H9 (cell line): ENCODE measurements around the gene ATP1A4. TPM values are rescaled to one million over a fixed set of nuclear protein-coding genes. Genes with fewer than 3 reads are reported as not detected.

Source experiments
- DNase-seq: peaks from one replicate; pipeline ENCODE4 v3.0.0-alpha.2; 2017
- H2AFZ ChIP-seq: one replicate; pipeline ENCODE4 v1.6.1; 2013; ENCODE audit warnings: mild to moderate bottlenecking, low read length, control low read depth, moderate library complexity
- H2AK5ac ChIP-seq: 2 replicates; pipeline ENCODE4 v1.6.1; 2013; ENCODE audit warnings: low read length, control low read depth, mixed read lengths; ENCODE audit not compliant: insufficient read length
- H2BK120ac ChIP-seq: one replicate; pipeline ENCODE4 v1.6.1; 2013; ENCODE audit warnings: low read depth, mild to moderate bottlenecking, low read length, control low read depth, inconsistent platforms; ENCODE audit not compliant: poor library complexity, severe bottlenecking
- H2BK12ac ChIP-seq: 2 replicates; pipeline ENCODE4 v1.6.1; 2013; ENCODE audit warnings: low read length, control low read depth, mixed read lengths, low read depth; ENCODE audit not compliant: insufficient read length
- H2BK15ac ChIP-seq: 2 replicates; pipeline ENCODE4 v1.6.1; 2013; ENCODE audit warnings: low read depth, low read length, control low read depth
- H2BK20ac ChIP-seq: one replicate; pipeline ENCODE4 v1.6.1; 2013; ENCODE audit warnings: low read depth, mild to moderate bottlenecking, low read length, control low read depth, inconsistent platforms; ENCODE audit not compliant: poor library complexity, severe bottlenecking
- H2BK5ac ChIP-seq: 2 replicates; pipeline ENCODE4 v1.6.1; 2013; ENCODE audit warnings: low read length, control low read depth, mixed read lengths; ENCODE audit not compliant: insufficient read length
- H3K14ac ChIP-seq: 2 replicates; pipeline ENCODE4 v1.6.1; 2013; ENCODE audit warnings: low read length, control low read depth; ENCODE audit not compliant: insufficient read depth
- H3K18ac ChIP-seq: 2 replicates; pipeline ENCODE4 v1.6.1; 2013; ENCODE audit warnings: low read depth, mild to moderate bottlenecking, mixed read lengths, low read length, control low read depth; ENCODE audit not compliant: insufficient read length
- H3K23ac ChIP-seq: 2 replicates; pipeline ENCODE4 v1.6.1; 2013; ENCODE audit warnings: low read length, control low read depth, mixed read lengths, low read depth; ENCODE audit not compliant: insufficient read length
- H3K23me2 ChIP-seq: 2 replicates; pipeline ENCODE4 v1.6.1; 2013; ENCODE audit warnings: low read depth, mild to moderate bottlenecking, mixed read lengths, low read length, control low read depth; ENCODE audit not compliant: insufficient read length, poor library complexity, severe bottlenecking
- H3K27ac ChIP-seq: 2 replicates; pipeline ENCODE4 v1.5.1; 2013; ENCODE audit warnings: low read length, control low read depth, mixed read lengths, low read depth; ENCODE audit not compliant: insufficient read length
- H3K27me3 ChIP-seq: 2 replicates; pipeline ENCODE4 v1.6.1; 2013; ENCODE audit warnings: low read length, control low read depth, inconsistent platforms; ENCODE audit not compliant: insufficient read depth
- H3K4ac ChIP-seq: 2 replicates; pipeline ENCODE4 v1.6.1; 2013; ENCODE audit warnings: low read depth, mild to moderate bottlenecking, control low read depth, inconsistent platforms, low read length, moderate library complexity
- H3K4me1 ChIP-seq: 2 replicates; pipeline ENCODE4 v1.6.1; 2013; ENCODE audit warnings: low read length, control low read depth, inconsistent platforms; ENCODE audit not compliant: insufficient read depth
- H3K4me2 ChIP-seq: 2 replicates; pipeline ENCODE4 v1.6.1; 2013; ENCODE audit warnings: low read length, control low read depth, mixed read lengths; ENCODE audit not compliant: insufficient read length, insufficient read depth
- H3K56ac ChIP-seq: 2 replicates; pipeline ENCODE4 v1.6.1; 2013; ENCODE audit warnings: low read depth, mild to moderate bottlenecking, mixed read lengths, low read length, control low read depth; ENCODE audit not compliant: insufficient read length
- H3K79me1 ChIP-seq: 2 replicates; pipeline ENCODE4 v1.6.1; 2013; ENCODE audit warnings: low read depth, mild to moderate bottlenecking, moderate library complexity, low read length, control low read depth, inconsistent platforms; ENCODE audit not compliant: insufficient read depth, poor library complexity, severe bottlenecking
- H3K79me2 ChIP-seq: 2 replicates; pipeline ENCODE4 v1.6.1; 2013; ENCODE audit warnings: low read length, control low read depth, inconsistent platforms; ENCODE audit not compliant: insufficient read depth
- H3K9ac ChIP-seq: 2 replicates; pipeline ENCODE4 v1.6.1; 2013; ENCODE audit warnings: low read length, control low read depth, mixed read lengths; ENCODE audit not compliant: insufficient read length; ENCODE audit errors: extremely low read depth
- H3K9me3 ChIP-seq: one replicate; pipeline ENCODE4 v1.6.1; 2013; ENCODE audit warnings: low read depth, low read length, inconsistent platforms; ENCODE audit not compliant: control insufficient read depth
- H3T11ph ChIP-seq: one replicate; pipeline ENCODE4 v1.6.1; 2013; ENCODE audit warnings: mild to moderate bottlenecking, low read length, control low read depth, inconsistent platforms
- H4K20me1 ChIP-seq: one replicate; pipeline ENCODE4 v1.6.1; 2013; ENCODE audit not compliant: control insufficient read depth, insufficient read length, insufficient read depth
- H4K5ac ChIP-seq: 2 replicates; pipeline ENCODE4 v1.6.1; 2013; ENCODE audit warnings: low read depth, mild to moderate bottlenecking, mixed read lengths, low read length, control low read depth; ENCODE audit not compliant: insufficient read length
- H4K8ac ChIP-seq: replicated peaks from 2 replicates; pipeline ENCODE4 v1.6.1; 2013; ENCODE audit warnings: low read length, control low read depth, mixed read lengths, low read depth; ENCODE audit not compliant: insufficient read length
- H4K91ac ChIP-seq: 2 replicates; pipeline ENCODE4 v1.6.1; 2013; ENCODE audit warnings: low read depth, mild to moderate bottlenecking, moderate library complexity, mixed read lengths, low read length, control low read depth; ENCODE audit not compliant: insufficient read length
- H3K27ac Mint-ChIP-seq, 3 experiments: 2 replicates in 2 of 3; 3 replicates in 1 of 3; pipeline ENCODE4 v1.8.0; 2020 to 2021; ENCODE audit warnings: mixed read lengths in 3 of 3, mild to moderate bottlenecking in 1 of 3, moderate library complexity in 1 of 3
- H3K27me3 Mint-ChIP-seq: 2 replicates; pipeline ENCODE4 v1.8.0; 2021; ENCODE audit warnings: low read depth, mild to moderate bottlenecking, moderate library complexity, mixed read lengths
- H3K36me3 Mint-ChIP-seq, 3 experiments: 2 replicates in 2 of 3; 3 replicates in 1 of 3; pipeline ENCODE4 v1.8.0; 2020 to 2021; ENCODE audit warnings: low read depth in 3 of 3, mixed read lengths in 3 of 3; ENCODE audit not compliant: insufficient read depth in 1 of 3
- H3K4me1 Mint-ChIP-seq, 2 experiments: 2 replicates each; pipeline ENCODE4 v1.8.0; 2020; ENCODE audit warnings: mixed read lengths in 2 of 2
- H3K4me3 Mint-ChIP-seq, 2 experiments: 2 replicates in 1 of 2; 3 replicates in 1 of 2; pipeline ENCODE4 v1.8.0; 2020 to 2021; ENCODE audit warnings: mild to moderate bottlenecking in 2 of 2, mixed read lengths in 2 of 2, moderate library complexity in 1 of 2
- H3K9me3 Mint-ChIP-seq, 2 experiments: 2 replicates in 1 of 2; 3 replicates in 1 of 2; pipeline ENCODE4 v1.8.0; 2020; ENCODE audit warnings: mild to moderate bottlenecking in 2 of 2, mixed read lengths in 2 of 2, moderate library complexity in 1 of 2
- WGBS: extraction: QIAGEN DNeasy Blood & Tissue Kit; methylation state at CpG from one replicate; pipeline ENCODE4 v1.1.7; 2013; ENCODE audit warnings: missing lambda C conversion rate, low lambda C conversion rate, mixed read lengths; ENCODE audit not compliant: insufficient read length; ENCODE audit errors: extremely low coverage; 5-methylcytosine and 5-hydroxymethylcytosine counted together
- total RNA-seq: library from RNA; stranded (reverse); gene quantifications from 2 replicates; pipeline ENCODE4 v1.2.1, GENCODE V29; 2021
- TF ChIP-seq, protein P1 (sequence below): fragments of 200-600 bp; sonication (generic); conservative IDR thresholded peaks from 3 replicates; pipeline ENCODE4 v1.8.0; 2021; ENCODE audit warnings: antibody characterized with exemption, mild to moderate bottlenecking

ATP1A4 gene
- total RNA-seq, 1 experiment from 2014 or later = 0.20 TPM

DNA sequence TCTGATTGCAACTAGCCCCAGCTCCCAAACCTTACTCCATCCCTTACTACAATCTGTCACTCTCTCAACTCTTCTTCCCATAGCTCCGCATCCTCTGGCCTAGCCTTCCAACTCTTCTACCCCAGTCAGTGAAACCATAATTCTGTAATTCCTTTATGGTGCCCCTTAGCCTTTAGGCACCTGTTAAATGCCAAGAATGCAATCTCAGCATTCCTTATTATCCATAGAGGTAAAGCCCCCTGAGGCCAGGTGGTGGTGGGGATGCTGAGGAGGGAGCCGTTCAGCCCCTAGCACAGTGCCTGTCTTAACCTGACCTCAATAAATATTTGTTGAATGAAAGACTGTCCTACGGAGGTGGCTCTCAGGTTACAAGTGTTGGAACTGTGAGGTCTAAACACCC lies 21.8 kb upstream of the ATP1A4 start:
- Histone ChIP-seq H3K4me2 (no peak overlapping the region), H3K9me3 (no peaks in the 10 kb centered on the region), H4K20me1 (no peaks in the 10 kb centered on the region), H2BK12ac (no peak overlapping the region), H2BK5ac (no peak overlapping the region), H3K23ac (no peak overlapping the region), H2AFZ (no peak overlapping the region), H3K4ac (no peak overlapping the region), H2BK20ac (no peak overlapping the region), H3K9ac (no peak overlapping the region), H3T11ph (no peak overlapping the region), H2BK120ac (no peak overlapping the region), H4K8ac (no peak overlapping the region), H4K5ac (no peak overlapping the region), H3K14ac (no peak overlapping the region), H2AK5ac (no peak overlapping the region), H3K56ac (no peak overlapping the region), H3K79me2 (no peaks in the 10 kb centered on the region), H2BK15ac (no peak overlapping the region), H3K23me2 (no peaks in the 10 kb centered on the region), H3K79me1 (no peaks in the 10 kb centered on the region), H3K27me3 (no peaks in the 10 kb centered on the region), H4K91ac (no peak overlapping the region), H3K27ac (no peak overlapping the region), H3K18ac (no peak overlapping the region), H3K4me1 (no peaks in the 10 kb centered on the region; the same call in 1 of the 2 replicates)
- WGBS = no CpG with 5 or more reads among the region's 3 CpGs
- Mint-ChIP-seq H3K27ac (no peak overlapping the region), H3K4me3 (no peak overlapping the region), H3K4me1 (peaks cover 5 to 6% of the 10 kb centered on the region in 2 experiments), H3K27me3 (peaks cover 2% of the 10 kb centered on the region), H3K9me3 (no peaks in the 10 kb centered on the region), H3K36me3 (peaks cover 0 to 69% (median 68%) of the 10 kb centered on the region in 3 experiments; a peak in 5 of 7 replicates)
- TF ChIP-seq, protein P1, sequence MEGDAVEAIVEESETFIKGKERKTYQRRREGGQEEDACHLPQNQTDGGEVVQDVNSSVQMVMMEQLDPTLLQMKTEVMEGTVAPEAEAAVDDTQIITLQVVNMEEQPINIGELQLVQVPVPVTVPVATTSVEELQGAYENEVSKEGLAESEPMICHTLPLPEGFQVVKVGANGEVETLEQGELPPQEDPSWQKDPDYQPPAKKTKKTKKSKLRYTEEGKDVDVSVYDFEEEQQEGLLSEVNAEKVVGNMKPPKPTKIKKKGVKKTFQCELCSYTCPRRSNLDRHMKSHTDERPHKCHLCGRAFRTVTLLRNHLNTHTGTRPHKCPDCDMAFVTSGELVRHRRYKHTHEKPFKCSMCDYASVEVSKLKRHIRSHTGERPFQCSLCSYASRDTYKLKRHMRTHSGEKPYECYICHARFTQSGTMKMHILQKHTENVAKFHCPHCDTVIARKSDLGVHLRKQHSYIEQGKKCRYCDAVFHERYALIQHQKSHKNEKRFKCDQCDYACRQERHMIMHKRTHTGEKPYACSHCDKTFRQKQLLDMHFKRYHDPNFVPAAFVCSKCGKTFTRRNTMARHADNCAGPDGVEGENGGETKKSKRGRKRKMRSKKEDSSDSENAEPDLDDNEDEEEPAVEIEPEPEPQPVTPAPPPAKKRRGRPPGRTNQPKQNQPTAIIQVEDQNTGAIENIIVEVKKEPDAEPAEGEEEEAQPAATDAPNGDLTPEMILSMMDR = no peak
- DNase-seq = no peak
